ENCODE measurements around the gene AIG1.
"Not testable (repeated sequence)": the region's sequence is repeated elsewhere in the genome, so short reads cannot be mapped to it uniquely, and the experiment has no call there.

Gene AIG1

DNA sequence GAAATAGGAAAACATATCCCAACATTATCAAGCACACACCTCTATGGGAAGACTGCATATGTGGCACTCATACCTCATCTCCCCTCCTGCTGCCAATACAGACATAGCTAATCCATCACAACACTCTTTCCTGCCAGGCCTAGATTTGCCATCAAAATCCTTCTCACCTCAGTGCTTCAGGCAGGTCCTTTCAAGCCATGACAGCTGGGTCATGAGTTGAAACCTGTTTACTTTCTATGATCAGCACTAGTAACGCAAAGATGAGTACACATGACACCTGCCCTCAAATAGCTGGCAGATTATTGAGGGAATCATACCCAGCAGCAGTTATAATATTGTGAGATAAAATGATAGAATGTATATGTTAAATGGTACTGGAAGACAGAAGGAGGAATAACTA, 183.1 kb downstream of the AIG1 start:
- DNase-seq = no peak

DNA sequence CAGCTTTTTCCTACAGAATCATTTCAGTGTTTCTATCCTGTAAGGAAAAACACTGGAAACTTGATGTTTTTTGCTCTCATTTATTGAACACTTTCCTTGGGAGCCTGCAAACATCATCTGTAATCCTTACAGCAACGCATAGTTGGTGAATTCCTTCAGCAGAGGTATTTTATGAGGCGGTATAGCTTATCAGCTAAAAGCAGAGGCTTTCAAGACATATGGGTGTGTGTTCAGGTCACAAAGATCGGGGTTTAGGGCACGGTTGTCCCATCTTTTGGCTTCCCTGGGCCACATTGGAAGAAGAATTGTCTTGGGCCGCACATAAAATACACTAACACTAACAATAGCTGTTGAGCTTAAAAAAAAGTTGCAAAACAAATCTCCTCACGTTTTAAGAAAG, 185.0 kb downstream of the AIG1 start:
- no peak for DNase-seq

DNA sequence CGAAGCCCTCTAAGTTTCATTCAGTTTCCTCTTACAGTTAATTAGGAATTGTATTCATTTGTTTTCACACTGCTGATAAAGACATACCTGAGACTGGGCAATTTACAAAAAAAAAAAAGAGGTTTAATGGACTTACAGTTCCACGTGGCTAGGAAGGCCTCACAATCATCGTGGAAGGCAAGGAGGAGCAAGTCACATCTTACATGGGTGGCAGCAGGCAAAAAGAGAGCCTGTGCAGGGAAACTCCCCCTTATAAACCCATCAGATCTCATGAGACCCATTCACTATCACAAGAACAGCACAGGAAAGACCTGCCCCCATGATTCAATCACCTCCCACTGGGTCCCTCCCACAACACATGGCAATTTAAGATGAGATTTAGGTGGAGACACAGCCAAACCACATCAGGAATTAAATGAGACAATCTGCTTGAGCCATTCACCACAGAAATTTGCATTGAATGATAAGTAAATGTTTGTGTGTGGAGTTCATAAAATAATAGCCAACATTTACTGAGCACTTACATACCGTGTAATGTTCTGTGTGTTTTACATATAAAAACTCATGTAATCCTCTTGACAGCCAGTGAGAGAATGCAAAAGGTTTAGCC, 185.6 kb downstream of the AIG1 start:
- DNase-seq = not testable (repeated sequence)

DNA sequence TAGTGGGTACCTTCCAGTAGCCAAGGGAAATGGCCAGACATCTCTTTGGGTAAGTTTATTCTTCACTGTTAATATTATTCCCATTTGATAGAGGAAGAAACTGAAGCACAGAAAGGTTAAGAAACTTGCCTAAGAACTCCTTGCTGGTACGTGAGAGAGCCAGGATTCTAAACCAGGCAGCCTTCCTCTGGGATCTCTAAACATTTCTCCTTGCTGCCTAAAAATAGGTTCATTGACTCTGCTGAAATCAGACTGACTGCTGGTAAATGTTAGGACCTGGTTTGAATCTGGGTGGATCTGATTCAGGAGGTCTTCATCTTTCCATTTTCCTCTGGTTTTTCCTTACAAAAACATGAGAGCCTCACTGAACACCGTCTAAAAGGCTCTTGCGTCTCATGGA, 186.9 kb downstream of the AIG1 start:
- DNase-seq = no peak

DNA sequence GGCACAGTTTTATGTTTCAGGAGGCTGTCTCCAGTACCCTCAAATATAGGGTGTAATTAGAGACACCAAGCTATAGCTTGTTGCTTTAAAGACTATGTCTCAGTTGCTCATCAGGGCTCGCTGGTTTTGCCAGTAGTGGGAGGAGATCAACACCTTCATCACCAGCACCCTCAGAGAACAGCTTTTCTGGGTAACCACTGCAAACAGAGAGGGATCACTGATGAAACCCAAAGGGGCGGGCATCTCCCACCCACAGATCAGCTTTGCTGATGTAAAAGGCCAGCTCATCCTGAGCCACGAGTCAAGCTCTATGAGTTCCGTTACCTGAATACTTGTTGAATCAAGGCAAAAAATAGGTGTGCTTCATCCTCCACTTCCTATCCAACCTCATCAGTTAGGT, 187.7 kb downstream of the AIG1 start:
- DNase-seq = no peak

DNA sequence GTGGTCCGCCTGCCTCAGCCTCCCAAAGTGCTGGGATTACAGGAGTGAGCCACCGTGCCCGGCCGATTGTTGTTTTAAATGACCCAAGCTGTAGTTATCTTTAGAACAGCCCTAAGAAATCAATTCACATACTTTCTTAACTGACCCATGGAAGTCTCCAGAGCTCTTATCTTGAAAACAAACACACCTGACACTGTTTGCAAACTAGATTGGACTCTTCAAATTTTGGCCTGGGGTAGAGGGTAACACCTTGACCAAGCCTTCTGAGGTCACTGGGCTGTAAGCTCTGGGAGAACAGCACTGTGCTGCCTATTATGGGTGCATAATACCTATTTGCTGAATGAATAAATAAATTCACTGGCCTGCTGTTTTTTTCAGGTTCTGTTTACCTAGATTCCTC, 190.6 kb downstream of the AIG1 start:
- DNase-seq = no peak

DNA sequence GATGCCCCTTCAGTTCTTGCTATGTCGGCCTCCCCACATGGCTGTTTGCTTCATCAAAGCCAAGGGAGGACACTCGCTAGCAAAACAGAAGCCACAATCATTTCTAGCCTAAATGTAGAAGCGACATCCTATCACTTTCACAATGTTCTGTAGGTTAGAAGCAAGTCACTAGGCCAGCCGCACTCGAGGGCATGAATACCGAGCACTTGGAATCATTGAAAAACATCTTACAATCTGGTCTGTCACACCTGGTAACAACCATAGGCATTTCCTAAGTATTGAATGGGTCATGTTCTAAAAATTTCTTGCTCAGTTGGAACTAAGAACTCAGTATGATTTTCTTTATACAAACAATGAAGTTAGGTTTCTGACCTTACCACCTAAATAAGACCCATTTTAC, 192.3 kb downstream of the AIG1 start:
- DNase-seq = no peak

DNA sequence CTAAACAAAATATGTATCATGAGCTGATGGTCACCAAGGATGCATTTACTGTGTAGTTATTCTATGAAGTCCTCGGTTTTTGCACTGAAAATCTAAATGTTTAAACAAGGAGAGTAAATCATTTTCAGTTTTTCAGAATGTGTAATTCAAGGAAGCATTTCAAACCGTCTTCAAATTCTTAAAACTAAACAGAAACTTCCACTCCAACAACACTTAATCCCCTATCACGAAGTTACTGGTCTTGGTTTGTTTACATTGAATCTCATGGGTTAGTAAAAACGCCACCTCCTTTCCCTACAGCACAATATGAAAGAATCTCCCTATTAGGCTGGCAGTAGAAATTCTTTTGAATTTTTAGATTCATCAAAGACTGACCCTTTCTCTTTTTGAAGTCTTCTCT, 192.9 kb downstream of the AIG1 start:
- no peak for DNase-seq

DNA sequence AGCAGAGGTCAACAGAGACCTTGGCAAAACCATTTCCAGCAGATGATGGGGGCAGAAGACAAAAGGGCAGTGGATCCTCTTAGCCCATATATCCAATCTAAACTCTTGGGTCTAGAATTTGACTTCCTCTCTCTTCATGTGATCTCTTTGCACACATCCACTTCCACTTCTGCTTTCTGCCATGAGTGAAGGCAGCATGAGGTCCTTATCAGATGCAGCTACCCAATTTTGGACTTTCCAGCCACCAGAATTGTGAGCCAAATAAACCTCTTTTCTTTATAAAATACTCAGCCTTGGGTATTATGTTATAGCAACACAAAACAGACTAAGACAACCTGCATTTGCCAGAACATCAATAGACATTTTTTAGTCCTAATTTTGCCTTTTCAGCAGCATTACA, 198.3 kb downstream of the AIG1 start:
- DNase-seq = no peak

DNA sequence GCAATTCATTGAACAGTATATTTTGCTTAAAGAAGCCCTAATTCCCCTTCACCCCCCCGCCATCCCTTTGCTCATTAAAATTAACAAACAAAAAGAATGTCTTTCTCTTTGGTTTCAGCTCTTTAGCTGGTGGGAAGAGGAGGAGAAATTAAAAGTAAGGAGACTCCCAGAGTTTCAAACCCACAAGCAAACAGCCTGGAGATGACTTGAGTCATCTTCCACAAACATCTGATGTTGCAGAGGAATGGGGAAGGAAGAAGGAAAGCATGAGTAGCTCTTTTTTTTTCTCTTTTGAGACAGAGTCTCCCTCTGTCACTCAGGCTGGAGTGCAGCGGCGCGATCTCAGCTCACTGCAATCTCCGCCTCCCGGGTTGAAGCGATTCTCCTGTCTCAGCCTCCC, 200.2 kb downstream of the AIG1 start:
- no peak for DNase-seq

DNA sequence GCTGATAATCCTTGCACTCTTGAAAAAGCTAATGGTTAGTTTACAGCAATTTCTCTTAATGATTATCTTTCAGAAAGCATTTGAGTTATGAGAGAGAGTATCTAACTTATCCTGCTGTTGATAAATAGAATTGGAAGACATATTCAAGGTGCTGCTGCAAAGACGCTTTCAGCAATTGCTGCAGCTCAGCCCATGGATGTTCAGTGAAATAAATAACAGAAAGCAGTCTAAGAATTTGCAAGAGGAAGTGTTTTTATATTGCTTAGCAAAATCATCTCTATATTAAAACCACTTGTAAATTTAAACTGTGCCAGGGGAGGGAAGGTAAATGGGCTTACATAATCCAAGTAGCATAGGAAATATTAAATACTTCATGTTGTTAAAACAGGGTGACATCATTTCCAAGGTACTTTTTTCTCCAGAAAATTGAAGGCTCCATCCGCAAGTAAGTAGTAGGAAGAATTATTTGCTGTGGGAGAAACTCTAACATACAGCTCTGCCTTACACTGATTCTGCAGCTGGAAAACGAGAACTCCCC, 201.3 kb downstream of the AIG1 start:
- no peak for DNase-seq

DNA sequence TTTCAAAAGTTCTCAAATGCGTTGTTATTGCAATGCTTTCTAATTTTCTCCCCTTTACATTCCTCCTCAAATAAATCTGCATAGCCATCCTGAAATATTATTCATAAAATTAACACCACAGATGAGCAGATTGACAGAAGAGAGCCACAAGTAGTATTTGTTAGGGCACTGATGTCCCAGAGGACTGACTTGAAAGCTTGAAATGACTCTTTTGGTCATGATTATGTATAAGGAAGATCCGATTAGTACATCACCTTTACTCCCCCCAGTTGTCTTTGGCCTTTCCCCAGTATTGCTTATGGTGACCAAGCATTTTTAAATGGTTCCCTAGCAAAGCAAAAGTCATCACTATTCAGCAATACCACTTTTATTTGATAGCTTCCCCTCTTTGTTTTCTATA, 202.2 kb downstream of the AIG1 start:
- DNase-seq = no peak

DNA sequence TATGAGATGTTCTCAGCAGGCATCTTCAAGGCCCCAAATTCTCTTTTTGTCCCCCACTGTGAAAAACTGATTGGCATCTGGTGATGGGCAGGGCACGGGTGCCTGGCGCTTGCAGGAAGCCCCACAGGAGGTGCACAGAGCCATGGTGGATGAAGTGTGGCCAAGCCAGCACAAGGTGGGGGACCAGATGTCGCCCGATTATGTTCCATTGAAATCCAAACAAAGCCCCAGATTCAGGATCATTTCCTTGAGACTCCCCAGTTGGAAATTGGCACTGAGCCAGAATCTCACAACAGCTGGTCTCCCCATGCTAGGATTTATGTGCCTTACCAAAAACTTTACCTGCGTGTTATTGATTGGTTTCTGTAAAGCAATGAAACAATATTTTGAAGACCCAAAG, 203.7 kb downstream of the AIG1 start:
- no peak for DNase-seq

DNA sequence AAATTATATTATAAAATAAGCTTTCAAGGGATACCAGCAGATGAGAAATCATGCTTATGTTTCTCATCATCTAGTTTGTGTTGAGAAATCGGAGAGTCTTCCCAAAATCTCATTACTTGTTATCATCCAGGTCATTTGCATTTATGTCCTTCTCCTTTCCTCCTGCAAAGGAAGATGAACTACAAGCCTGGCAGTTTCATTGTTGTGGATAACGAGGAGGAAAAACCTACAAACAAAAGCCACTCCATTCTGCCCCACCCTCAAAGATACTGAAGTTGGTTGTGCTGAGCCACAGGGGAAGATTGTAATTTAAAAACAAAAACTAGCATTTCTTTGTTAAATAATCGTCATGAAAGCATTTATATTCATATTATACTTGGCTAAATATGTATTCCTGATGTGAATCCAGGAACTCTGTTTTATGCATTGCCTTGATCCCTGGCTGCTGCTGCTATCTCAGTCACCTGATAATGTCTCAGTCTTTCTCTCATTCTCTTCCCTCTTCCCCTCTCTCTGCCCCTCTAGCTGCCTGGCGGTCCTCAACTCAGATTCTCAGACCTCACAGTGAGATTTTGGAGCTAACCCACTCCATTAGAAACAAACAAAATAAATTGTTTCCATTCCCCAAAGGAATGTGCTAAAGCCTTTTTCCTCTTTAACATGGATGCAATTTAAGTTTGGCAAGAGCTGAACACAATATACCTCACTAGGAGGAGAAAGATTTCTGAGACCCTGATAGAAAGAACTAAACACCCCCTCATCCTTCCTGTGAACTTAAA, 204.5 kb downstream of the AIG1 start:
- DNase-seq = no peak

DNA sequence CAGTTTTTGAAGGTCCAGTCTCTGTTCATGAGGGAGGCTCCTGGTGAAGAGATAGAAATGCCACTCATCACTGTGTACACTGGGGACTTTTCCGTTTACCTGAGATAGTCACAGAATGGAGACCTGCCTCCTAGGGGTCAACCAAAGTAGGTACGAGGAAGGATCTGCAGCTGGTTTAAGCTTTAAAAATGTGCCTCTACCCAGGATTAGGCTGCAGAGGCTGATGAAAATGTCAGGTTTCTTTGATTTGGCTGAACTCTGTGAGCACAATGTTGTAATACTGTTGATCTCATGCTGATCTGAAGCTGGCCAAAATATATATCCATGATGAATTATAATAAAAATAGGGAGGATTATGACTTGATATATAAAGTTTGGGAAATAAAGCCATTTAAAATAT, 207.1 kb downstream of the AIG1 start:
- no peak for DNase-seq

DNA sequence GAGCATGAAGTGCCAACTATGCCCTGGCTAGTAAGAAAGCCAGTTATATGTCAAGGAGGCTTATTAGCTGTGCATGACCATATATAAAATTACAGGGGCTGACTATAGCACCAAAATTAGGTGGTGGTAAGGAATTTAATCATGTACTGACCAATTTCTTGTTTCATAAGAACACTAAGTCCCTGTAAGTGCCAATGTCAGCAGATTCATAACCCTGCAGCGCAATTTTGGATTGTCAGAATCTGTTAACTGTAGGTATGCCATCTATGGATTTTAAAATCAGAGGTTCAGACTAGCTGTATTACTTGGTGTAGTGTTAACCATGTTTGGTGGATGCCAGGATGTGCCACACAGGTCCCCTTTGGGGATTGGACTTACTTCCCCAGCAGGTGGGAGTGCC, 207.8 kb downstream of the AIG1 start:
- DNase-seq = no peak

DNA sequence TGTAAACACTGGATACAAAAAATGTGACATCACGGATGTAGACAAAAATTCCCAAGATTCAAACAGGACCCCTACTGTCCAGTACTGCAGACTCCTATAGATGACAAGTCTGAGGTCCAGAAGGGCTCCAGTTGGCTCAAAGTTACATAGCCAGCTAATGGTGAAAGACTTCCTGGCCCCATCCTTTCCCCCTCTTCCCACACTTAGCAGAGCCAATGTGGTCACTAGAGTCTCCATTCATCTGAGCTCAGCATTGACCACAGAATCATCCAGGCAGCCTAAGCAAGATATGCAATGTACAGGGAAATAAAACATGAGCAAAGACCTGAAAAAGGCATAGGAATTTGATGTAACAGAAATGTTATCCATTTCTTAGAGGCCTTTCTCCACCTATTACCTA, 209.3 kb downstream of the AIG1 start:
- no peak for DNase-seq

DNA sequence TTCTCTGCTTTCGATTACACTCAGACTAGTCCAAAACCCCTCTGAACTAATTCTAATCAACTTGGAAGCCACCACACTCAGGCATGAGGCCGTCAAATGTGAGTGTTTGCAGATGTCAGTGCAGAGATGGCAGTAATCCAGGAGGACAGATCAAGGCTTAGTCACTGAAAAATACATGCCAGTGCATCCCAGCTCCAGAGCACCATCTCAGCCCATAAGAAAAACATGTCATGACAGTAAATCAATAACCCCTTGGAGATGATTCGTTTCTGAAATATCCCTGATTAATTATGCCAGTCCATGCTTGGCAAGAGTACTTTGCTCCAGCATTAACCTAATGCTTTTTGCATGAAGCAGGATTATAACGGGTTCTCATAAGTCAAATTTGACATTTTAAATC, 210.3 kb downstream of the AIG1 start:
- no peak for DNase-seq

DNA sequence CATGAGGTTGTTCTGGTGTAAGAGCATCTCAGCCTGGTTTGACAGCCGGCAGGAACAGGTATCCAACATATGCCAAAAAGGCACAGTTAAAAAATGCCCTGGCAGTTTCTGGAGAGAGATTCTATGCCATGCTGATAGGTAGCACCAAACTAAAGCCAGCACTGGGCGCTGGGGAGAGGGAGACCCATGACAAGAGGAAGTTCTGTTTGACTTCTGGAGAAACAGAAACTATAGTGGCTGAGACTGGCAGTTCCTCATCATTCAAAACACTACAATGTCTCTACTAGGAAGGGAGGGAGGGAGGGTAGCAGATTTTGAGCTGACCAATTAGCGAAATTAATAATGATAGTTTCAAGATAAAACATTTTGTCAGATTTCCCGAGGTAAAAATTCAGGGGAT, 215.7 kb downstream of the AIG1 start:
- no peak for DNase-seq

DNA sequence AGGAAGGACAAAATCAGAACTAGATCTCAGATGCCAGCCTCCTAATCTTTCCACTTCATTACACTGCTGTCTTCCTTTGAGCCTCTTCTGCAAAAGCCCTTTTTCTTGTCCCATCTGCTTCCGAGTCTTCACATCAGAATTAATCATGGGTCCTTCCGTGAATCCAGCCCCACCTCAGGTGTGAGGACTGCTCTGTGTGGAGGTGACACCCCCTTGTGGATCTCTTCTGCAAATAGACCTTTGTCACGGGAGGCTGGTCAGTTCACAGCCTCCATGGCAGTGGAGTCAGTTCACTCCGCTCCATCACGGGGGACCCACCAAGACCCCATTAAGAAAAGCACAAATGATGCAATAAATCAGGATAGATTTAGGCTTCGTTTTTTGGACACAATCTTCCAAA, 218.7 kb downstream of the AIG1 start:
- no peak for DNase-seq

DNA sequence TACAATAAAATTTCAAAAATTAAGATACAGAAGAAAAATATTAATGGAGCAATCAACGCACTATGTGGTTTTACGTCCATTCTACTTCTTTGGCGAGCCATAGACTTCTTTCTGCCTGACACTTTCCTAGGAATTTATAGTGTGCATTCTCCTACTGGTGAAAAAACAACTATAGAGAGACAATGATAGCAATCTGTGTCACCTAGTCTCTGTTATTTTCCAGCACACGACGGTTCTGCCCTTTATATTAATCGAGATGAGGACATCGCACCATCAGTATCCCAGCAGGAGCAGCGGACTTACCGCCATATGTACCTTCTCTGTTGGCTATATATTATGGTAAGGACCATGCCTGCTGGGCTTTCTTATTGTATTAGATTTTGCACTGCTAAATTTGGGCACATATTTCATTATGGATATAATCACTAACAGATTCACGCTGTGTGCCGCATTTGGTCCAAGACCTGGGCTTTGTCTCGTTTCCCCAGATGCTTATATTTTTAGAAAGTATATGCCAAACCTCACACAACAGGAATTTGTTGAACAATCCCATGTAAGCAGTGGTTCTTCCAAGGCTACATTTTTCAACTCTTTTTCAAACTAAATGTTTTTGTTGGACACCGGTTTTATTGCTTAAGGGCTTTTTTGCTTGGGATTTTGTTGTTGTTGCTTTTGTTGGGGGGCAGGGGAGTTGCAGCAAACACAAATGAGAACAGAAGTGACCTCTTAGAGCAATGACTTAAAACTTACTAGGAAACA, 223.4 kb downstream of the AIG1 start:
- no peak for DNase-seq

DNA sequence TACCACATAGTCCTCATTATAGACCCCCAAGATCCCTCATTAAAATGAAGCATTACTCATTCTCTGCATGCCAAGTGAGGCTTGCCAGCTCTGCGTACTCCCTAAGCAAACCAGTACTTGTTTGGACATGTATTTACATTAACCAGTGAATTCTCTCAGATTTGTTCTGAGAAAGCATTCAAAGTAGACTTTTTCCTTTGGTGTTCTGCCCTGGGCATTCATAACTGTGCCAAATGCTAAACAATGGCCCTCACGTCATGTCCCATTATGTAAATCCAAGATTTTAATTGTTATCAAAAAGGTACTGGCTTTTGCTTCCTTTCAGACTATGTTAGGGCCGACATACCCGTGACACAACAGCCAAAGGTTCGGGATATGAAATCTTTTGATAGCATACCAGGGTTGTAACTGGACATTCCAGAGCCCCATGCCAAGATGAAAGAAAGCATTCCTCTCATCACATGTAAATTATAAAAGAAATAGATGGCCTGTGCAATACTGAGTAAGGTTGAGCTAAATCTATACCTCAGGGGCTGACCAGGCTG, 225.6 kb downstream of the AIG1 start:
- DNase-seq = no peak

DNA sequence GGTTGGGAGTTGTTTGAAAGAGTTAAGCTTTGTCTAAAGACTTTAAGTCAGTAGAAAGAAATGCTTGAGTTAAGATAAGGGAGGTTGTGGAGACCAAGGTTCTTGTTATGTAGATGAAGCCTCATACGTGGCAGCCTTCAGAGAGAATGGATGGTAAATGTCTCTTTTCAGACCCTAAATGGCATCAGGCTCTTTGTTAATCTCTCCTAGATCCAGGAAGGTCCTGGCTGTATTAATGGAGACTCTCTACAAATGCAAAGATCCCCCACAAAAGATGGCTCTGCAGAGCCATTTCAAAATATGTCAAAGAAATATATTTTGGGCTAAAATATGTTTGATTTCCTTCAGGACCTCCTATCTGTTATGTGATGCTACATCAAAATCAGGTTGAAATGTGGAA, 228.2 kb downstream of the AIG1 start:
- DNase-seq = no peak

DNA sequence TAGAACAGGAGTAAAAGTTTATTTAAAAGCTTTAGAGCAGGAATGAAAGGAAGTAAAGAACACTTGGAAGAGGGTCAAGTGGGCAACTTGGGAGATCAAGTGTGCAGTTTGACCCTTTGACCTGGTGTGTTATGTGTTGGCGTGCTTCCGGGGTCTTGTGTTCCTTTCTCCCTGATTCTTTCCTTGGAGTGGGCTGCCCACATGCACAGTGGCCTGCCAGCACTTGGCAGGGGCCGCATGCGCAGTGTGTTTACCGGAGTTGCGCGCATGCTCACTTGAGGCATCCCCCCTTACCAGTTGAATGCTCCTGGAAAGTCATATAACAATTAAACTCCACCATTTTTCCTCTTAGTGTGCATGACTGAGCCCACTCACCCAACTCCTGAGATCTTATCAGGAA, 229.5 kb downstream of the AIG1 start:
- no peak for DNase-seq
